SHP77 treated with DMSO at 0.1 percent for 48 hours (cell line): Measurements from ENCODE around the gene POP7.
A peak's percentile ranks its signal among the peaks of the same experiment; 100 is the strongest.
"Not testable (repeated sequence)": the region's sequence is repeated elsewhere in the genome, so short reads cannot be mapped to it uniquely, and the experiment has no call there.

ENCODE experiments used
- DNase-seq: peaks from one replicate; lab custom pipeline; 2025; lab: John Stamatoyannopoulos, UW

POP7 gene

DNA sequence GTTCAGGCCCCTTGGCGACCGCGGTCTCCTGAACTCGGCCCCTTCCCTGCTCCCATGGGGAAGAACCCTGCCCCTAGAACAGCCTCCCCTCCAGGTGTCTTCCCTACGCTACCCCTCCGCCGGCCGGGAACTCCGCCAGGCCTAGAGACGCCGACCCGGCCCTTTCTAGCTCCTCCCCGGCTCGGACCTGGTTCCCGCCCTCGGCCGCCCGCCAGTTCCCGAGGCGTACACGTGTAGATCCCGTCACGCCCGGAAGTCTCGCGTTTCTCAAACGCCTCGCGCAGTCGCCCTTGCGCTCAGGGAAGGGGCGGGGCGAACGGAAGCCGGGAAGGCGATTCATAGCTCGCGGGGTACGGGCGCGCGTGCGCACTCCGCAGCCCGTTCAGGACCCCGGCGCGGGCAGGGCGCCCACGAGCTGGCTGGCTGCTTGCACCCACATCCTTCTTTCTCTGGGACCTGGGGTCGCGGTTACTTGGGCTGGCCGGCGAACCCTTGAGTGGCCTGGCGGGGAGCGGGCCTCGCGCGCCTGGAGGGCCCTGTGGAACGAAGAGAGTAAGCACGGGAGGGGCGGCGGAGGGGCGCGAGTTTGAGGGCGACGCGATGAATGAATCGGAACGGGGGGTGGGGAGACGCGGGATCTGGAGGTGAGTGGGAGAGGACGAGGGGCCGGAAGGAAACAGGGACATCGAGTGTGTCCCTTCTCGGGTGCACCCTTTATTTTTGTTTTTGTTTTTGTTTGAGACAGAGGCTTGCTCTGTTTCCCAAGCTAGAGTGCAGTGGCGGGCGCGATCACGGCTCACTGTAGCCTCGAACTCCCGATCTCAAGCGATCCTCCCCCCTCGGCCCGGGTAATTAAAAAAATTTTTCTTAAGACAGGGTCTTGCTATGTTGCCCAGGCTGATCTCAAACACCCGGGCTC, at the start of gene POP7:
TSS of gene POP7 (plus strand) at position 369 of the 919 bp plus-strand sequence. CDS start 710 bp downstream, outside the sequence.
- DNase-seq, result peak; percentile 88

DNA sequence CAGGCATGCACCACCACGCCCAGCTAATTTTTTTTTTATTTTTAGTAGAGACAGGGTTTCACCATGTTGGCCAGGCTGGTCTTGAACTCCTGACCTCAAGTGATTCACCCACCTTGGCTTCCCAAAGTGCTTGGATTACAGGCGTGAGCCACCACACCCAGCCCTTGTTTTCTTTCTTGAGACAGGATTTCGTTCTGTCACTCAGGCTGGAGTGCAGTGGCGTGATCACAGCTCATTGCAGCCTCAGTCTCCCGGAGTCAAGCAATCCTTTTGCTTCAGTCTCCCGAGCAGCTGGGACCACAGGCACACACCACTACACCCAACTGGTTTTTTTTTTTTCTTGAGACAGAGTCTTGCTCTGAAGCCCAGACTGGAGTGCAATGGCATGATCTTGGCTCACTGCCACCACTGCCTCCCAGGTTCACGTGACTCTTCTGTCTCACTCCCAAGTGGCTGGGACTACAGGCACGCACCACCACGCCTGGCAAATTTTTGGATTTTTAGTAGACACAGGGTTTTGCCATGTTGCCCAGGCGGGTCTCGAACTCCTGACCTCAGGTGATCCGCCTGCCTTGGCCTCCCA, 43.6 kb upstream of the POP7 start:
- DNase-seq, result not testable (repeated sequence)

DNA sequence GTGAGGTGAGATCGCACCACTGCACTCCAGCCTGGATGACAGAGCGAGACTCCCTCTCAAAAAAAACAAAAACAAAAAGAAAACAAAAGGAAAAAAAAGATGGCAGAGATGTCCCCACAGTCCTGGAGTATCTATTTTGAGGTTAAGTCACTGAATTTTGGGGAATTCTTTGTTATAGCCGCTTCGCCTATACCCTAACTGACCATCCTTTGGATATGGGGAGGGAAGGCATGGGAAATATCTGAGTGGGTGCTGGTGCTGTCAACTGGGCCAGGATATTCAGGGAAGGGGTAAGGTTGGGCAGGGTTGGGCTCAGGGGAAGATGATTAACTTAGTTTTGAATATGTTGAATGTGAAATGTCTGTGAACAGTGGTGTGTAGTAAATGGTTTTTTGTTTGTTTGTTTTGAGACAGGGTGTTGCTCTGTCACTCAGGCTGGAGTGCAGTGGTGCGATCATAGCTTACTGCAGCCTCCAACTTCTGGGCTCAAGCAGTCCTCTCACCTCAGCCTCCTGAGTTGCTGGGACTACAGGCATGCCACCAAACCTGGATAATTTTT, 40.7 kb upstream of the POP7 start:
- no peak for DNase-seq

DNA sequence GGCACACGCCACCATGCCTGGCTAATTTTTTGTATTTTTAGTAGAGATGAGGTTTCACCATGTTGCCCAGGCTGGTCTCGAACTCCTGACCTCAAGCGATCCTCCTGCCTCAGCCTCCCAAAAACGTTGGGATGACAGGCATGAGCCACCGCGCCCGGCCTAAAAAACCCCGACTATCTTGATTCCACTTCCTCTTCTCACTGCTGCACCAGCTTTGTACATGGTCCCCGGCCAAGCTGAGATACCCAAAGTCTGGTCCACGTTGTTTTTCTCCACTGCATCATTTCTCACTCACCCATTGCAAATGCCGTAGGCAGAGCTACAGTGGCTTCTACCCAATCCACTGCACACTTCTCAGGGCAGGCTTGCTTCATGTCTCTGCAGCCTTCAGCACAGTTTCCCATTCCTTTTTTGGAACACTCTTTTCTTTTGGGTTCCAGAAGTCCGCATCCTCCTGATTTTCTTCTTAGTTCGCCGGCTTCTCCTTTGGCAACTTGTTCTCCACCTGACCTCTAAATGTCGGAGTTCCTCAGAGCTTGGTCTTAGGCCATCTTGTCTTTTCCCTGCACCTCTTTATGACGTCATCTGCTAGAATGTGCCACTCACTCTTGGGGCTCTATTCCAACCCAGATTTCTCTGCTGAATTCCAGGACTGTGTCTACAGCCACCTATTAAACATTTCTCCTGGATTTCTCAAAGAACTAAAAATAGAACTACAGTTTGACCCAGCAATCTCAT, 38.4 kb upstream of the POP7 start:
- DNase-seq, result no peak

DNA sequence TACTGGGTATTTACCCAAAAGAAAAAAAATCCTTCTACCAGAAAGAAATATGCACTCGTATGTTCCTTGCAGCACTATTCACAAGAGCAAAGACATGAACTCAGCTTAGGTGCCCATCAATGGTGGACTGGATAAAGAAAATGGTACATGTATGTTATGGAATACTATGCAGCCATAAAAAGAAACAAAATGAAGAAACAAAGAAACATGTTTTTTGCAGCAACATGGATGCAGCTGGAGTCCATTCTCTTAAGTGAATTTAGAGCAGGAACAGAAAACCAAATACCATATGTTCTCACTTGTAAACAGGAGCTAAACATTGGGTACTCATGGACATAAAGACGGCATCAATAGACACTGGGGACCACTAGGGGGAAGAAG, 37.9 kb upstream of the POP7 start:
- DNase-seq, result no peak

DNA sequence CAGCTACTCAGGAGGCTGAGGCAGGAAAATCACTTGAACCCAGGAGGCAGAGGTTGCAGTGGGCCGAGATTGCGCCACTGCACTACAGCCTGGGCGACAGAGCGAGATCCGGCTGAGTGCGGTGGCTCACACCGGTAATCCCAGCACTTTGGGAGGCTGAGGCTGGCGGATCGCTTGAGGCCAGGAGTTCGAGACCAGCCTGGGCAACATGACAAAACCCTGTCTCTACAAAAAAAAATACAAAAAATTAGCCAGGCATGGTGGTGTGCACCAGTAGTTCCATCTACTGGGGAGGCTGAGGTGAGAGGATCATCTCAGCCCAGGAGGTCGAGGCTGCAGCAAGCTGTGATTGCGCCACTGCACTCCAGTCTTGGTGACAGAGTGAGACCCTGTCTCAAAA, 36.8 kb upstream of the POP7 start:
- not testable (repeated sequence) for DNase-seq

DNA sequence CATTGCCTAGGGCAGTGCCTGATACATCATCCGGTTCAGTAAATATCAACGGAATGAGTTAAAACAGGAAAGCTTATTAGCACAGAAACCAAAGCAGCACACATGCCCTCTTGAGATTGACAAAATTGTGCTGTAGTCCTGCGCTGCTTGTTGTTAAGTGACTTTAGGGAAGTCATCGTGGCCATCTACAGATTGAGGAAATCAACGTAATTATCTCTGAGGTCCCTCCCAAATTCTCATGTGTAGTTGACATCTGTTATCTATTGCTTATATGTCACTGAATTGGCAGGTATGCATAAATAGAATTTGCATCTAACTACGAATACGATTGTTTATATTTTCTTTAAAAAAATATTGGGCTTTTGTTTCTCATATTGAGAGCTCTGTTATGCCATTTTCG, 35.8 kb upstream of the POP7 start:
- no peak for DNase-seq

DNA sequence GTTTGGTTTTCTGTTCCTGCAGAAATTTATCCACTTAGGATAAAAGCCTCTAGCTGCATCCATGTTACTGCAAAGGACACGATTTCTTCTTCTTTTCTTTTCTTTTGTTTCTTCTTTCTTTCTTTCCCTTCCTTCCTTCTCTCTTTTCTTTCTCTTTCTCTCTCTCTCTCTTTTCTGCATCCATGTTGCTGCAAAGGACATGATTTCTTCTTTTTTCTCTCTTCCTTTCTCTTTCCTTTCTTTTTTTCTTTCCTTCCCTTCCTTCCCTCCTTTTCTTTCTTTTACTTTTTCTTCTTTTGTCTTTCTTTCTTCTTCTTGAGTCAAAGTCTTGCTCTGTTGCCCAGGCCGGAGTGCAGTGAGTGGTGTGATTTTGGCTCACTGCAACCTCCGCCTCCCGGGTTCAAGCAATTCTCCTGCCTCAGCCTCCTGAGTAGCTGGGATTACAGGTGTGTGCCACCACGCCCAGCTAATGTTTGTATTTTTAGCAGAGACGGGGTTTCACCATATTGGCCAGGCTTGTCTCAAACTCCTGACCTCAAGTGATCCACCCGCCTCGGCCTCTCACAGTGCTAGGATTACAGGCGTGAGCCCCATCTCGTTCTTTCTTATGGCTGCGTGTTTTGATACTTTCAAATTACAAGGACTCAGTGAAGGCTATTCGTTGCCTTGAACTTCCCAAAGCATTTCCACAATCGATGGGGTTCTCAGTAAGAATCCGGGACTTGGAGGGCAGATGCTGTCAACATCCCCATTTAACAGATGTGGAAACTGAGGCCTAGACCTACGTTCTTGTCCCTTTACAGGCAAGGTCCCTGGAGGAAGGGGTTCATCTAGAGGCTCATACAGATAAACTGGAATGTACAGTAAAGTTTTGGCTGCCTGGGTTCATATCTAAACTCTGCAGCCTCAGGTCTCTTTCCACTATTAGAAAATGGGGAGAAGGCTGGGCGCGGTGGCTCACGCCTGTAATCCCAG, 34.3 kb upstream of the POP7 start:
- no peak for DNase-seq

DNA sequence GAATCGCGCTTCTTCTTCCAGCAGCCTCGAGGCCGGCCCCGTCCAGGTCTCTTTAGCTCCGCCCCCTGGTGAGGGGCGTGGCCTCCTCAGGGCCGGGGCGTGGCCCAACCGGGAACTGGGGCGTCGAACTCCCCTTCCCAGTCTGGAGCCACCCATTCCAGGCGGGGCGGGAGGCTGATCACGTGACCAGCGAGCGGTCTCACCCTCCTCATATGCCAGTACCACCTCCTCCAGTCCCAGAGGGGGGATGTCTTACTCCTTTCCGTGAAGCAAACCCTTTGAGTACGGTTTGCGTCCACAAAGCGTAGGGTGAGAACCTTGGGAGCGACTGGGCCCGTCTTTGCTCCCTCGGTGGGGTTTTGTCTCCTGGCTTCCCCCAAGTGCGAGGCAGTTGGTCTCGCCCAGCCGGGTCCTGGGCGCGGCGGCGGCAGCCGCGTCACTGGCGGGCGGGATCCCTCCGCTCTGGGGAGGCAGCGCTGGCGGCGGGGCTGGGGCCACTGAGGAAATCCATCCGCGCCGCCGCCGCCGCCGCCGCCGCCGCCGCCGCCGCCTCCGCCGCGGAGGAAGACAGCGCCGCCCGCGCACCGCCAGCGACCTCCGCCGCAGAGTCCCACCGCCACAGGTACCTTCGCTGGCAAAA, 32.5 kb upstream of the POP7 start, which contains the start of gene GNB2:
TSS of gene GNB2 (plus strand) at position 439 of the 640 bp plus-strand sequence. CDS start 2,526 bp downstream, outside the sequence.
- DNase-seq, result peak; percentile 85

DNA sequence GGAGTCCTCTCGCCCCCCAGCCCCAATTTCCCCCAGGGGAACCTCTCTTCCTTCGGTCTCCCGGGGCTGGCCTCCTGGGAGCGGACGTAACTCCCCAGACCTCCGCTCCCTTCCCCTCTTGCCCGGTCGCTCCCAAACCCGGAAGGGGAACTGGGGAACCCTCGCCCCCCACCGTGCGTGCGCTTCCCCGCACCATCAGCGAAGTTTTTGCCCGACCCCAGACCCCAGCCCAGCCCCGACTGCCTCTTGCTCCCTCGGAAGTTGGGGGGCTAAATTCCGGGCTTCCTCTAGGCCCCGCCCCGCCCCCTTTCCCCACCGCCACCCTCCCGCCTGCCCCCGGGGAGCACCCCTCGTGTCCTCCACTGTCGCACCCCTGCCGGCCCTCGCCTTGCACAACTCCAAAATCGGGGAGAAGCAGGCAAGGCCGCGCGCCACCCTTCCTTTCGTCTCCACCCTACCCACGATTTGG, 31.9 kb upstream of the POP7 start:
- no peak for DNase-seq

DNA sequence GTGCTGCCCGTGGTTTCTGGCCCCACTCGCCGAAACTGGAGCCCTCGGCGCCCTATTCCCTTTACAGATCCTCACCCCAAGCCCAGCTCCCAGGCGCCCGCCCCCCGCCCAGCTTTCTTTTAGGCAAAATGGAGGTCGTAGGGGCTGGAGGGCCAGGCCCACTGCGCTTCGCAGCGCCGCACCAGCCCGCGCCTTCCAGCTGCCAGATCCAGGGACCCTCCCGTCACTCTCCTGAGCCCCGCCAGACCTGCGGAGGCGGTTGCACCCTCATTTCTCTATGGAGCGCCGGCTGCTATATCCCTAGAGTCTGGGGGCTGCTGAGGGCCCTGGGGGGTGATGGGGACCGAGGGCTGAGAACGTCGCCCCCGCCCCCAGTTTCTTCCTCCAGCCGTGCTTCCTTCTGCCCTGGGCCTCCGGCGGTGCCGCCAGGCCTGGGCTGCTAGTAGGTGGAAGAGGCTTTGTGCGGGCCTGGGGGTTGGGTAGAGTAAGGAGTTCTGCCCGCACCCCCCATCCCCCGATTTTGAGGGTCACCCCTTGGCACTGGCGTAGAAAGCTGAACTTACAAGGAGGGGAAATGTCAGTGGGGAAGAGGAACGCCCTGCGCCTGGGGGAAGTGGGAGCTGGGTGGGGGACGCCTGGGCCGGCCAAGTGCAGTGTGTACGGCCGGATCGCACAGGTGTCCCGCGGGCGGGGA, 31.4 kb upstream of the POP7 start:
- no peak for DNase-seq

DNA sequence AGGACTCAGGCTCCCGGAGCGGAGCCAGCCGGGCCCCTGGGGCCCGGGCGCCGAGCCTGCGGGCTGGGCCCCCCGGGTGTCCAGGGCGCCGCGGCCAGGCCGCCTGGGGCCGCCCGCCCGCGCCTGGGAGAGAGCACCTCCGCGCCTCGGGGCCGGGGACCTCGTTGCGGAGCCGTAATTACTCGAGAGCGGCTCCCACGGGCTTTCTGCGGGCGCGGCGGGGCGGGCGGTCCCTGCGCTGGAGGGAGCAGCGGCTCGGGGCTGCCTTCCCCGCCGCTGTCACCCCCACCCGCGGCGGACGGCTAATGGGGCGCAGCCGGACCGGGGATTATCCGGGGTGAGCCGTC, 30.8 kb upstream of the POP7 start:
- DNase-seq, result no peak

DNA sequence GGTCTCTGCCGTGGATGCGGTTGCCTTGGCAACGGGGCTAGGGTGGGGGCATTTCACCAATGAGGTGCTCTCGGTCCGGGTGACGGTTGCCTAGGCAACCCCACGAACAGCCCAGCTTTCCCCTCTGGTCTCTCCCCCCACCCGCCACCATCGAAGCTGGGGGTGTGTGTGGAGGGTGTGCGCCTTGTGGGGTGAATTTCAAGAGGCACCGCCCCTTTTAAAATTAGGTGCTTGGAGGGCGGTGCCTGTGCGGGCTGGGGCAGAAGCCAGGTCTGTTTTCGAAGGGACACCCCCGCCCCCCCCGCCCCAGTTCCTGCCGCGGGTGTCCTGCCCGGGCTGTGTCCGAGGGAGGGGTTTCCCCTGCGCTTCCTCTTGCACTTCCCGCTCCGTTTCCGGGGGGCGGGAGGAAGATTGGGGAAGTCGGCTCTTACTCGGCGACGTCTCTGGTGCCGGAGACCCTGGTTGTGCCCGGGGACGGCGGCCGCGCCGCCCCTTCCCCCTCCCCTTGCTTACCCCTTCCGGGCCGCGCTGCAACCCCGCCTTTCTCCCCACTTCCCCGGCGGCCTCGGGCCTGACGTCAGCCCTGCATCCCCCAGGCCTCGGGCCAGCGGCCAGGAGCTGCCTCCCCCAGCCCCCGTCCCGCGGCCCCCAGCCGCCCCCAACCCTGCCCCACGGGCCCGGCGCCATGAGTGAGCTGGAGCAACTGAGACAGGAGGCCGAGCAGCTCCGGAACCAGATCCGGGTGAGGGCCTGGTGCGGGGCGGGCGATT, 30.2 kb upstream of the POP7 start:
- no peak for DNase-seq

DNA sequence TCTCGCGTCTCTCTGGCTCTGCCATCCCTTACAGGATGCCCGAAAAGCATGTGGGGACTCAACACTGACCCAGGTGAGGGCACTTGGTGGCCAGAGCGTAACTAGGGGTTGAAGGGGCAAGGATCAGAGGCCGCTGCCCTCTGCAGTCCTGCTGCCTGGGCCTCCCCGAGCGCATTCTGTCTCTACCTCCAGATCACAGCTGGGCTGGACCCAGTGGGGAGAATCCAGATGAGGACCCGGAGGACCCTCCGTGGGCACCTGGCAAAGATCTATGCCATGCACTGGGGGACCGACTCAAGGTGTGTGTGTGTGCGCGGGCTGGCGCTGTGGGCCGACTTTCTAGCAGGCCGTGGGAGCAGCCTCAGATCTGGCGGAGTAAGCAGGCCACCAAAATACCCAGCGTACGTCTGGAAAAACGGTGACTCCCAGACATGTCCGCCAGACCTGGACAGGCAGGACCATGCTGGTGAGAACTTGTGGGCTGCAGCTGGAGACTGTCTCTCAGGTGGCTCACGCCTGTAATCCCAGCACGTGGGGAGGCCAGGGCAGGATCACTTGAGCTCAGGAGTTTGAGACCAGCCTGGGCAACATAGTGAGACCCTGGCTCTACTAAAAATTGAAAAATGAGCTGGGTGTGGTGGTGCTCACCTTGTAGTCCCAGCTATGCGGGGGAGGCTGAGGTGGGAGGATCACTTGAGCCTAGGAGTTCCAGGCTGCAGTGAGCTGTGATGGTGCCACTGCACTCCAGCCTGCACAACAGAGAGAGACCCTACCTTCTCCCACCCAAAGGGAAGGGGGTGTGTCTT, 29.2 kb upstream of the POP7 start:
- DNase-seq, result no peak

DNA sequence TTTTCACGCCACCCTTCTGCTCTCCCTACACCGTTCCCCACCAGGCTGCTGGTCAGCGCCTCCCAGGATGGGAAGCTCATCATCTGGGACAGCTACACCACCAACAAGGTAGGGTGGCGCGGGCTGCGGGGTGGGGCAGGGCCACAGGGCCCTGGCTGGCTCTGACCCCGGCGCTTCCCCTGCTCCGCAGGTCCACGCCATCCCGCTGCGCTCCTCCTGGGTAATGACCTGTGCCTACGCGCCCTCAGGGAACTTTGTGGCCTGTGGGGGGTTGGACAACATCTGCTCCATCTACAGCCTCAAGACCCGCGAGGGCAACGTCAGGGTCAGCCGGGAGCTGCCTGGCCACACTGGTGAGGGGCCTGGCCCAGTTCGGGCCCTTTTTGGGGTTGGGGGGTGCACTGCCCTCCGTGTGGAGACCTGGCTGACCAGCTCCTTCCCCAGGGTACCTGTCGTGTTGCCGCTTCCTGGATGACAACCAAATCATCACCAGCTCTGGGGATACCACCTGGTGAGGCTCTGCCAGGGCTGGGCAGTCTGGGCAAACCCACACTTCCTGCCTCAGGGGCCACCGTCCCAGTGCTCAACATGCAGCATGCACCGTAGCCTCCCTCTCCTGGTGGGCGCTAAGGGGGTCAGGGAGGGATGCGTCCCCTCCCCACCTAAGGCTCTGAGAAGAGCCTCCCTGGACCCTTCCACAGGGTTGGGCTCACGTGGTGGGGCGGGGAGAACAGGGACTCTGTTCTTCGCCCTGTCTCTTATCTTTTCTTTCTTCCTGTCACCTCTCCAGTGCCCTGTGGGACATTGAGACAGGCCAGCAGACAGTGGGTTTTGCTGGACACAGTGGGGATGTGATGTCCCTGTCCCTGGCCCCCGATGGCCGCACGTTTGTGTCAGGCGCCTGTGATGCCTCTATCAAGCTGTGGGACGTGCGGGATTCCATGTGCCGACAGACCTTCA, 28.3 kb upstream of the POP7 start:
- DNase-seq, result no peak

DNA sequence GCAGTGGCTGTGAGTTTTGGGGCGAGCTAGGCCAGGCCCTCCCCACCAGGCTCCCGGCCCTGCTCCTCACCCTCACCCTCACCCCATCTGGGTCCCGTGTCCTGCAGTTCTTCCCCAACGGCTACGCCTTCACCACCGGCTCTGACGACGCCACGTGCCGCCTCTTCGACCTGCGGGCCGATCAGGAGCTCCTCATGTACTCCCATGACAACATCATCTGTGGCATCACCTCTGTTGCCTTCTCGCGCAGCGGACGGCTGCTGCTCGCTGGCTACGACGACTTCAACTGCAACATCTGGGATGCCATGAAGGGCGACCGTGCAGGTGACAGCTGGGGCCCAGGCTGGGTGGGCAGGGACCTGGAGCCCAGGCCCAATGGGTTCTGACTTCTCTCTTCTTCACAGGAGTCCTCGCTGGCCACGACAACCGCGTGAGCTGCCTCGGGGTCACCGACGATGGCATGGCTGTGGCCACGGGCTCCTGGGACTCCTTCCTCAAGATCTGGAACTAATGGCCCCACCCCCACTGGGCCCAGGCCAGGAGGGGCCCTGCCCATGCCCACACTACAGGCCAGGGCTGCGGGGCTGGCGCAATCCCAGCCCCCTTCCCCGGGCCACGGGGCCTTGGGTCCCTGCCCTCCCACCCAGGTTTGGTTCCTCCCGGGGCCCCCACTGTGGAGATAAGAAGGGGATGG, 27.5 kb upstream of the POP7 start:
- DNase-seq, result no peak
